ENCODE data around the gene BPIFB4.
"Not testable (repeated sequence)": the region's sequence is repeated elsewhere in the genome, so short reads cannot be mapped to it uniquely, and the experiment has no call there.

Gene BPIFB4

DNA sequence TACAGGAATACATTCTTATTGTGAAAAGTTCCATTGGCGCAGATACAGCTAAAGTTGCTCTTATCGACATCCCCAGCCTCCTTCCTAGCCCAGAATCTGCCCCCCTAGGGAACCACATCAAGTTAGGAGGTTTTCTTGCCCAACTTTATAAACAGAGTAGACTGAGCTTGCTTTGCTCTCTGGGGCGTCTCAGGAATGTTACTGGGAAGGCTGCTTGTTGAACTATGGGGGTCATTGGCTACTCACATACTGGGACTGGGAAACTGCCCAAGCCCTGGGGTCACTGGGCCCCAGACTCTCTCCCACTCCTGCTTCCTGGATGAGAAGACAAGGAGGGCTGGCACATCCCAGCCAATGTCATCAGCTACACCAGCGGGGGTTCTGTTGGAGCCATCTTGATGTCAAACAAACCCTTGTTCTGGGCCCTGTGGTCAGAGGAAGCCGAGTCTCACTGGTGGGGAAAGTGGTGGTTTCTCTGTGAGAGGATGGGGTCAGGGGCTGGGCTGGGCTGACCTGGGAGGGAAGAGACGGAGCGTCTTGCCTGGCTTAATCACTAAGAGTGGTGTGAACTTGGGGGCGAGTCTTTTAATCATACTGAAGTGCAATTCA is 26.0 kb downstream of the BPIFB4 start:
- H3K18ac ChIP-seq (ENCODE audit: low read length) = no peak overlapping the region
- no peaks in the 10 kb centered on the region for H3K79me2 ChIP-seq (ENCODE audit: control insufficient read depth, insufficient read depth, low read length)
- H3K79me1 ChIP-seq (ENCODE audit: low read length) = no peaks in the 10 kb centered on the region
- no peaks in the 10 kb centered on the region for H3K36me3 ChIP-seq (ENCODE audit: control insufficient read depth, insufficient read depth, low read length)
- H3K4me1 ChIP-seq (ENCODE audit: control insufficient read depth, low read depth, low read length) = no peaks in the 10 kb centered on the region
- no peak overlapping the region for H3K4ac ChIP-seq (ENCODE audit: low read depth, low read length)
- no peaks in the 10 kb centered on the region for H3K27me3 ChIP-seq (ENCODE audit: insufficient read depth, low read length, poor library complexity)
- WGBS (ENCODE audit: extremely low coverage, insufficient coverage, low lambda C conversion rate) = no CpG with 5 or more reads among the region's 8 CpGs
- no peak overlapping the region for H3K27ac ChIP-seq (ENCODE audit: low read depth, low read length)
- H2BK120ac ChIP-seq (ENCODE audit: low read depth, low read length) = no peak overlapping the region
- H4K5ac ChIP-seq (ENCODE audit: low read length) = no peak overlapping the region
- H4K8ac ChIP-seq (ENCODE audit: low read depth, low read length) = no peak overlapping the region
- no peak overlapping the region for H2BK5ac ChIP-seq (ENCODE audit: low read length)
- no peak overlapping the region for H2BK15ac ChIP-seq (replicated peaks; ENCODE audit: low read depth)
- DNase-seq = no peak
- no peak overlapping the region for H3K23ac ChIP-seq (ENCODE audit: low read length)
- no peak overlapping the region for H3K9ac ChIP-seq (ENCODE audit: low read length)
- no peak overlapping the region for H3K4me2 ChIP-seq (ENCODE audit: low read length)
- no peak overlapping the region for H2AK5ac ChIP-seq (ENCODE audit: low read length)
- H3K56ac ChIP-seq (ENCODE audit: low read length) = no peak overlapping the region
- no peak overlapping the region for H3K4me3 ChIP-seq (ENCODE audit: low read length)

DNA sequence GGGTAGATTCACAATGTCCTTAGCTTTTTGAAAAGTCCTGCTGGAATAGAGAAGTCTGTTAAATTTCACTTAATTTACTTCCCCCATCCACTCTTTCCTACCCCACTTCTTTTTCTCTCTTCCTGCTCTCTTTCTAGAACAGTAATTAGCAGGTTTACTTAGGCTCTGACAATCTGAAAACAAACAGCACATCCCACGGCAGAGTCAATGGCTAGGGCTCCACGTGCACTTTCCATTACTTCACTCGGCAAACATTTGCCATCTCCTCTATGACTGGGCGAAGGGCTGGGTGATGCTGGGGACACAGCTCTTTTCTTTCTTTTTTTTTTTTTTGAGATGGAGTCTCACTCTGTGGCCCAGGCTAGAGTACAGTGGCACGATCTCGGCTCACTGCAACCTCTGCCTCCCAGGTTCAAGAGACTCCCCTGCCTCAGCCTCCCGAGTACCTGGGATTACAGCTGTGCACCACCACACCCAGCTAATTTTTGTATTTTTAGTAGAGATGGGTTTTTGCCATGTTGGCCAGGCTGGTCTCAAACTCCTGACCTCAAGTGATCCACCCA is 26.7 kb downstream of the BPIFB4 start:
- not testable (repeated sequence) for H3K4me1 ChIP-seq (ENCODE audit: control insufficient read depth, low read depth, low read length); H3K23ac ChIP-seq (ENCODE audit: low read length); H3K27me3 ChIP-seq (ENCODE audit: insufficient read depth, low read length, poor library complexity); H3K27ac ChIP-seq (ENCODE audit: low read depth, low read length); H2BK15ac ChIP-seq (replicated peaks; ENCODE audit: low read depth); H3K79me1 ChIP-seq (ENCODE audit: low read length); H3K4me2 ChIP-seq (ENCODE audit: low read length); H4K5ac ChIP-seq (ENCODE audit: low read length); H3K36me3 ChIP-seq (ENCODE audit: control insufficient read depth, insufficient read depth, low read length); H2BK5ac ChIP-seq (ENCODE audit: low read length); H3K79me2 ChIP-seq (ENCODE audit: control insufficient read depth, insufficient read depth, low read length); H3K4me3 ChIP-seq (ENCODE audit: low read length); H4K8ac ChIP-seq (ENCODE audit: low read depth, low read length); H2BK120ac ChIP-seq (ENCODE audit: low read depth, low read length); H3K4ac ChIP-seq (ENCODE audit: low read depth, low read length); H3K18ac ChIP-seq (ENCODE audit: low read length); H2AK5ac ChIP-seq (ENCODE audit: low read length); H3K56ac ChIP-seq (ENCODE audit: low read length); H3K9ac ChIP-seq (ENCODE audit: low read length)
- peak; percentile 36 for DNase-seq
- WGBS (ENCODE audit: extremely low coverage, insufficient coverage, low lambda C conversion rate) = no CpG with 5 or more reads among the region's 7 CpGs

DNA sequence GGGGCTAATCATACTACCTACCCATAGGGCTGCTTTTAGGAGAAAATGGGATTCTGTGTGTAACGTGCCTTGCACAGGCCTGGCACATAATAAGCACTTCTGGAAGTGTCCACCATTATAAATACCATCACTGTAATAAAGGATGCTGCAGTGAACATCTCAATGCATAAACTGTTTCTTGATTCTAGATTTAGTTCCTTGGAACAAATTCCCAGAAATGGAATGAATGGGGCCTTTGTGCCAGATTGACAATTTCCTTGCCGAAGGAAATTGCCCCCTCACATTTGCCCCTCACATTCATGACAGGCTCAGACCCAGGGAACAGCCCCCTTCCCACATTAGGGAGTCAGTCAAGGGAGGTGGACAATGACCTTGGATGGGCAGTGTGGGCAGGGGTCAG is 29.2 kb downstream of the BPIFB4 start:
- H3K4me1 ChIP-seq (ENCODE audit: control insufficient read depth, low read depth, low read length) = no peaks in the 10 kb centered on the region
- no peak overlapping the region for H2BK120ac ChIP-seq (ENCODE audit: low read depth, low read length)
- H4K5ac ChIP-seq (ENCODE audit: low read length) = no peak overlapping the region
- no peak overlapping the region for H3K4me2 ChIP-seq (ENCODE audit: low read length)
- no peak overlapping the region for H2AK5ac ChIP-seq (ENCODE audit: low read length)
- no peak for DNase-seq
- H3K18ac ChIP-seq (ENCODE audit: low read length) = no peak overlapping the region
- no peaks in the 10 kb centered on the region for H3K79me1 ChIP-seq (ENCODE audit: low read length)
- H4K8ac ChIP-seq (ENCODE audit: low read depth, low read length) = no peak overlapping the region
- no peak overlapping the region for H3K9ac ChIP-seq (ENCODE audit: low read length)
- no peak overlapping the region for H3K27ac ChIP-seq (ENCODE audit: low read depth, low read length)
- no peak overlapping the region for H3K56ac ChIP-seq (ENCODE audit: low read length)
- H3K79me2 ChIP-seq (ENCODE audit: control insufficient read depth, insufficient read depth, low read length) = no peaks in the 10 kb centered on the region
- no peak overlapping the region for H3K4me3 ChIP-seq (ENCODE audit: low read length)
- no peak overlapping the region for H2BK5ac ChIP-seq (ENCODE audit: low read length)
- H3K36me3 ChIP-seq (ENCODE audit: control insufficient read depth, insufficient read depth, low read length) = no peaks in the 10 kb centered on the region
- no peak overlapping the region for H3K4ac ChIP-seq (ENCODE audit: low read depth, low read length)
- no peak overlapping the region for H3K23ac ChIP-seq (ENCODE audit: low read length)
- no peak overlapping the region for H2BK15ac ChIP-seq (replicated peaks; ENCODE audit: low read depth)
- H3K27me3 ChIP-seq (ENCODE audit: insufficient read depth, low read length, poor library complexity) = no peaks in the 10 kb centered on the region
- WGBS (ENCODE audit: extremely low coverage, insufficient coverage, low lambda C conversion rate) = no CpG with 5 or more reads among the region's 2 CpGs

DNA sequence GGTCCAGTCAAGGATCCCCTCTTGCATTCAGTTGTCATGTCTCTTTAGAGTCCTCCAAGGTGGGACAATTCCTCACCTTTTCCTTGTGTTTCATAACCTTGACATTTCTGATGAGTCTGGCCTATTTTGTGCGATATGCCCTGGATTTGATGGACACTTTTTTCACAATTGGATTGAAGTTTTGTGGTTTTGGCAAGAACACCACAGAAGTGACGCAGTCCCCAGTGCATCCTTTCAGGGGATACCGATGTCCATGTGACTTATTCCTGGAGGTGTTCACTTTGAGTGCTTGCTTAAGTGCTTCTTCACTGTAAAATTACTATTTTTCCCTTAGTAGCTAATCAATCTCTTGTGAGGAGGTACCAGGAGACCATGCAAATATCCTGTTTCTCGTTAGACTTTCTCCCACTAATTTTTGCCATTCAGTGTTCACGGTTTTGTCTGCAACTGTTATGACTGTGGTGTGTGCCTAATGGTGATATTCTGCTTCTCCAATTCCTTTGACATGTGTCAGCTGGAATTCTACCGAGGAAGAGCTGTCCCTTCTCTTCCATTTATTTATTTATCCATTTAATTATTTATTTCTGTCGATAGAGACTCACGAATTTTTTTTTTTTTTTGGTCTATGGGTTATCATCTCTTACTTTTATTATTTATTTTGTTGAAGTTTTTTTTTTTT is 30.8 kb downstream of the BPIFB4 start:
- Histone ChIP-seq H3K4me3 (ENCODE audit: low read length) (no peak overlapping the region), H3K56ac (ENCODE audit: low read length) (no peak overlapping the region), H3K27ac (ENCODE audit: low read depth, low read length) (no peak overlapping the region), H3K36me3 (ENCODE audit: control insufficient read depth, insufficient read depth, low read length) (no peaks in the 10 kb centered on the region), H3K79me2 (ENCODE audit: control insufficient read depth, insufficient read depth, low read length) (no peaks in the 10 kb centered on the region), H4K8ac (ENCODE audit: low read depth, low read length) (no peak overlapping the region), H4K5ac (ENCODE audit: low read length) (no peak overlapping the region), H2AK5ac (ENCODE audit: low read length) (no peak overlapping the region), H3K79me1 (ENCODE audit: low read length) (no peaks in the 10 kb centered on the region), H2BK120ac (ENCODE audit: low read depth, low read length) (no peak overlapping the region), H3K27me3 (ENCODE audit: insufficient read depth, low read length, poor library complexity) (no peaks in the 10 kb centered on the region), H3K23ac (ENCODE audit: low read length) (no peak overlapping the region), H3K4me1 (ENCODE audit: control insufficient read depth, low read depth, low read length) (no peaks in the 10 kb centered on the region), H2BK15ac (replicated peaks; ENCODE audit: low read depth) (no peak overlapping the region), H2BK5ac (ENCODE audit: low read length) (no peak overlapping the region), H3K4me2 (ENCODE audit: low read length) (no peak overlapping the region), H3K18ac (ENCODE audit: low read length) (no peak overlapping the region), H3K4ac (ENCODE audit: low read depth, low read length) (no peak overlapping the region), H3K9ac (ENCODE audit: low read length) (no peak overlapping the region)
- WGBS (ENCODE audit: extremely low coverage, insufficient coverage, low lambda C conversion rate) = no CpG with 5 or more reads among the region's 8 CpGs
- no peak for DNase-seq

DNA sequence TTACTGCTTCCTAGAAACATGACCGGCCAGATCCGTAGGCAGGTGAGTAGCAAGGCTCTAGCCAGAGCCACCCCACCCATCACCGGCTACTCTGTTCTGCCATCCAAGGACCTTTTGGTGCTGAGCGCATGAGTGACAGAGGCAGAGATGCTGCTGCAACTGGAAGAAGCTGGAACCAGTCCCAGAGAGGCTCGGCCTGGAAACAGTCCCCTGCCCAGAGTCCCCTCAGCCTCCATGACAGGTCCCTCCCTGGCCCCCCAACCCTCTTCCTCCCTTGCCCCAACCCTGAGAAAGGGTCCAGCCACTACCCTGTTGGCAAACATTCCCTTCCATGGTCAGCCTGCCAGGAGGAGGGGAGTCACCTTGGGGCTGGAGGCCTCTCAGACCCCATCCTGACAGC is 31.9 kb downstream of the BPIFB4 start:
- Histone ChIP-seq H3K4me3 (ENCODE audit: low read length) (no peak overlapping the region), H2BK15ac (replicated peaks; ENCODE audit: low read depth) (no peak overlapping the region), H2BK120ac (ENCODE audit: low read depth, low read length) (no peak overlapping the region), H3K4me2 (ENCODE audit: low read length) (no peak overlapping the region), H2AK5ac (ENCODE audit: low read length) (no peak overlapping the region), H3K4ac (ENCODE audit: low read depth, low read length) (no peak overlapping the region), H3K9ac (ENCODE audit: low read length) (no peak overlapping the region), H3K4me1 (ENCODE audit: control insufficient read depth, low read depth, low read length) (no peaks in the 10 kb centered on the region), H4K8ac (ENCODE audit: low read depth, low read length) (no peak overlapping the region), H3K79me2 (ENCODE audit: control insufficient read depth, insufficient read depth, low read length) (no peaks in the 10 kb centered on the region), H3K79me1 (ENCODE audit: low read length) (no peaks in the 10 kb centered on the region), H3K27ac (ENCODE audit: low read depth, low read length) (no peak overlapping the region), H2BK5ac (ENCODE audit: low read length) (no peak overlapping the region), H3K18ac (ENCODE audit: low read length) (no peak overlapping the region), H3K27me3 (ENCODE audit: insufficient read depth, low read length, poor library complexity) (no peaks in the 10 kb centered on the region), H3K56ac (ENCODE audit: low read length) (no peak overlapping the region), H4K5ac (ENCODE audit: low read length) (no peak overlapping the region), H3K23ac (ENCODE audit: low read length) (no peak overlapping the region), H3K36me3 (ENCODE audit: control insufficient read depth, insufficient read depth, low read length) (no peaks in the 10 kb centered on the region)
- DNase-seq = no peak
- WGBS (ENCODE audit: extremely low coverage, insufficient coverage, low lambda C conversion rate) = no CpG with 5 or more reads among the region's 5 CpGs
